Measurements from ENCODE around the gene LRRC3. TPM values are rescaled to one million over a fixed set of nuclear protein-coding genes. Genes with fewer than 3 reads are reported as not detected.

Gene LRRC3
- total RNA-seq, 3 donors from 2014 or later (not counting 1 experiment from before 2014, with no cell fraction given) = 0.36 to 0.50 (median 0.38) TPM

DNA sequence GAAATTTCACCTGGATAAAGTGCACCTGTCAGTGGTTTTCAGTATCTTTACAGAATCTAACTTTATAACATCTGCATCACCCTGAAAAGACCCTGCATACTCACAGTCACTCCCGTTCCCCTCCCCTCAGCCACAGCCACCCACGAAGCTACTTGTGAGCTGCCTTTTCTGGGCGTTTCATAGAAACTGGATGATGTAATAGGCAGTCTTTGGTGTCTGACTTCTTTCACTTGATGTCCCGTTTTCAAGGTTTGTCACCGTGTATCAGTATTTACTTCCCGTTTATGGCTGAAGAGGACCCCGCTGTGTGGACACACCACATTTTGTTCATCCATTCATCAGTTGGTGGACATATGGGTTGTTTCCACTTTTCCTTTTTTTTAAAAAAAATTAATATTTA, 47.8 kb upstream of the LRRC3 start:
- H3K4me3 ChIP-seq (ENCODE audit: low read length) = no peak overlapping the region
- Mint-ChIP-seq H3K27ac (peak overlapping the region; percentile 35 to 77), H3K4me1 (peaks cover 0 to 2% of the 10 kb centered on the region in 2 donors), H3K4me3 (no peak overlapping the region), H3K36me3 (peaks cover 11% of the 10 kb centered on the region), H3K27me3 (ENCODE audit: low read depth in 2 of 2) (no peaks in the 10 kb centered on the region), H3K9me3 (no peaks in the 10 kb centered on the region)
- intact Hi-C loops (cut with micrococcal nuclease) = no loop called here
- DNase-seq (peak in 1 of 2 donors; percentile 33), ATAC-seq (no peak)
- H3K4me1 ChIP-seq (ENCODE audit: control insufficient read depth, insufficient read depth, low read length) = no peaks in the 10 kb centered on the region
- WGBS (ENCODE audit: insufficient coverage) = 78% methylated on average over 7 of the region's 7 CpGs
- H3K27me3 ChIP-seq (ENCODE audit: control insufficient read depth, insufficient read depth, low read length) = no peaks in the 10 kb centered on the region
- TF ChIP-seq, protein P1, sequence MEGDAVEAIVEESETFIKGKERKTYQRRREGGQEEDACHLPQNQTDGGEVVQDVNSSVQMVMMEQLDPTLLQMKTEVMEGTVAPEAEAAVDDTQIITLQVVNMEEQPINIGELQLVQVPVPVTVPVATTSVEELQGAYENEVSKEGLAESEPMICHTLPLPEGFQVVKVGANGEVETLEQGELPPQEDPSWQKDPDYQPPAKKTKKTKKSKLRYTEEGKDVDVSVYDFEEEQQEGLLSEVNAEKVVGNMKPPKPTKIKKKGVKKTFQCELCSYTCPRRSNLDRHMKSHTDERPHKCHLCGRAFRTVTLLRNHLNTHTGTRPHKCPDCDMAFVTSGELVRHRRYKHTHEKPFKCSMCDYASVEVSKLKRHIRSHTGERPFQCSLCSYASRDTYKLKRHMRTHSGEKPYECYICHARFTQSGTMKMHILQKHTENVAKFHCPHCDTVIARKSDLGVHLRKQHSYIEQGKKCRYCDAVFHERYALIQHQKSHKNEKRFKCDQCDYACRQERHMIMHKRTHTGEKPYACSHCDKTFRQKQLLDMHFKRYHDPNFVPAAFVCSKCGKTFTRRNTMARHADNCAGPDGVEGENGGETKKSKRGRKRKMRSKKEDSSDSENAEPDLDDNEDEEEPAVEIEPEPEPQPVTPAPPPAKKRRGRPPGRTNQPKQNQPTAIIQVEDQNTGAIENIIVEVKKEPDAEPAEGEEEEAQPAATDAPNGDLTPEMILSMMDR (IDR thresholded peaks at IDR 0.05) = no peak
- H3K27ac ChIP-seq (ENCODE audit: low read length) = no peak overlapping the region
- H3K9me3 ChIP-seq (ENCODE audit: control insufficient read depth, insufficient read depth, low read length) = no peaks in the 10 kb centered on the region
- H3K36me3 ChIP-seq (ENCODE audit: control insufficient read depth, insufficient read depth, low read length) = peaks cover 10% of the 10 kb centered on the region

DNA sequence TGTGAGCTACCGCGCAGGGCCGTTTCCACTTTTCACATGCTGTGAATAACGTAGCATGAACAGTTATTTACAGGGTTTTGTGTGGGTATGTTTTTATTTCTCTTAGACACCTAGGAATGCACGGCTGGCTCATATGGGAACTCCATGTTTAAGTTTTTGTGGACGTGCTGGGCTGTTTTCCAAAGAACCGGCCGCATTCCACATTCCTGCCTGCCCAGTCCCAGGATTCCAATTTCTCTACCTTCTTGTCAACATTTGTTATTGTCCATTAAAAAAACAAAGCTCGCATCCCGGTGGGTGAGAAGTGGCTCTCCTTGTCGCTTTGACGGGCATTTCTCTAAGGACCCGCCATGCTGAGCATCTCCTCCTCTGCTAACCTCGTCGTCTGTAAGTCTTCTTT, 47.1 kb upstream of the LRRC3 start:
- Histone ChIP-seq H3K9me3 (ENCODE audit: control insufficient read depth, insufficient read depth, low read length) (no peaks in the 10 kb centered on the region), H3K27me3 (ENCODE audit: control insufficient read depth, insufficient read depth, low read length) (no peaks in the 10 kb centered on the region), H3K36me3 (ENCODE audit: control insufficient read depth, insufficient read depth, low read length) (peaks cover 10% of the 10 kb centered on the region), H3K4me1 (ENCODE audit: control insufficient read depth, insufficient read depth, low read length) (no peaks in the 10 kb centered on the region), H3K4me3 (ENCODE audit: low read length) (no peak overlapping the region), H3K27ac (ENCODE audit: low read length) (no peak overlapping the region)
- H3K27ac Mint-ChIP-seq = peak overlapping the region; percentile 21 to 77
- DNase-seq (no peak), ATAC-seq (no peak)
- no peak overlapping the region for H3K4me3 Mint-ChIP-seq
- H3K36me3 Mint-ChIP-seq = peaks cover 15% of the 10 kb centered on the region
- 98% methylated on average over 15 of the region's 15 CpGs for WGBS (ENCODE audit: insufficient coverage)
- H3K9me3 Mint-ChIP-seq = no peaks in the 10 kb centered on the region
- H3K27me3 Mint-ChIP-seq (ENCODE audit: low read depth in 2 of 2) = no peaks in the 10 kb centered on the region
- peaks cover 0 to 5% of the 10 kb centered on the region in 2 donors for H3K4me1 Mint-ChIP-seq
- TF ChIP-seq, protein P1 (IDR thresholded peaks at IDR 0.05) = no peak
- intact Hi-C loops (cut with micrococcal nuclease) = no loop called here

DNA sequence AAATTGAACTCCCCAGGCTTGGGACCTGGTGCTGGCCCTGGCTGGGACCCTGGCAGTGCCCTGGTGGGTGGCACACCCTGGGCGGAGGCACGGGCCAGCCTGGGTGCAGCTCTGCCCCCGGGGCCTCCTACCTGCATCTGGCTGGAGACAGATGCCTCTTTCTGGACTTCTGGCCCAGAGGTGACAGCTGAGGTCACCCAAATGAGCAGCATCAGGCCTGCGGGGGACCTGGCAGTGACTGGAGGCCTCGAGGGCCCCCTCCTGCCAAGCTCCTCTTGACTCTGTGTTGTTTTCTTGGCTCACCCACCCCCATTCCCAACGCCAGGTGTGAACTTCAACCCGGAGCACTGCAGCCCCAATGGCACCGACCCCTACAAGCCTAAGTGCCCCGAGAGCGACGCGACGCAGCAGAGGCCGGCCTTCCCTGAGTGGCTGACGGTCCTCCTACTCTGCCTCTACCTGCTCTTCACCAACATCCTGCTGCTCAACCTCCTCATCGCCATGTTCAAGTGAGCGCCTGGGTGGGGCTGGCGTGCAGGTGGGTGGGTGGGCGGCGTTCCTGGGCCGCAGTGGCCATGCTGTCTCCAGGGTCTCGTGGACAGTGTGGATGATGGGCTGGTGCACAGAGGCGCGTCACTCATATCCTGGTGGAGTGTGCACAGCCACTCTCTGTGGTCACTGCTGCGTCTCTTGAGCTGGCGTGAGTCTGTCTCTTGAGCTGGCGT, 41.6 kb upstream of the LRRC3 start:
- Histone ChIP-seq H3K9me3 (ENCODE audit: control insufficient read depth, insufficient read depth, low read length) (no peaks in the 10 kb centered on the region), H3K4me3 (ENCODE audit: low read length) (no peak overlapping the region), H3K4me1 (ENCODE audit: control insufficient read depth, insufficient read depth, low read length) (no peaks in the 10 kb centered on the region), H3K27me3 (ENCODE audit: control insufficient read depth, insufficient read depth, low read length) (no peaks in the 10 kb centered on the region), H3K27ac (ENCODE audit: low read length) (no peak overlapping the region), H3K36me3 (ENCODE audit: control insufficient read depth, insufficient read depth, low read length) (peaks cover 8% of the 10 kb centered on the region)
- Mint-ChIP-seq H3K9me3 (no peaks in the 10 kb centered on the region), H3K27me3 (ENCODE audit: low read depth in 2 of 2) (no peaks in the 10 kb centered on the region), H3K4me1 (peaks cover 0 to 5% of the 10 kb centered on the region in 2 donors), H3K4me3 (no peak overlapping the region), H3K36me3 (peaks cover 13% of the 10 kb centered on the region), H3K27ac (no peak overlapping the region)
- no peak for DNase-seq
- intact Hi-C loops (cut with micrococcal nuclease) = no loop called here
- WGBS (ENCODE audit: insufficient coverage) = 96% methylated on average over 27 of the region's 27 CpGs
- TF ChIP-seq, protein P1 (IDR thresholded peaks at IDR 0.05) = no peak
- no peak for ATAC-seq

Data from natural killer cell (primary cell).